T-helper 2 cell treated with Interferon-gamma antibody and Interleukin-4, amounts not matched to agents 5 μg/mL and 100 μg/mL, for 36 hours (primary cell): Measurements from ENCODE around the gene ANKRD11.

ENCODE experiments used
- DNase-seq: peaks from one replicate; pipeline ENCODE4 v3.0.0; 2021; ENCODE audit warnings: low spot score
- H3K27ac Mint-ChIP-seq: one replicate; pipeline ENCODE4 v1.8.0; 2021; ENCODE audit warnings: mild to moderate bottlenecking, mixed read lengths
- H3K27me3 Mint-ChIP-seq: one replicate; pipeline ENCODE4 v1.8.0; 2021; ENCODE audit warnings: low read depth, mixed read lengths
- H3K36me3 Mint-ChIP-seq: one replicate; pipeline ENCODE4 v1.8.0; 2021; ENCODE audit warnings: low read depth, mixed read lengths
- H3K4me1 Mint-ChIP-seq: one replicate; pipeline ENCODE4 v1.8.0; 2021; ENCODE audit warnings: low read depth, mixed read lengths
- H3K4me3 Mint-ChIP-seq: one replicate; pipeline ENCODE4 v1.8.0; 2022; ENCODE audit warnings: mild to moderate bottlenecking, moderate library complexity, mixed read lengths
- H3K9me3 Mint-ChIP-seq: one replicate; pipeline ENCODE4 v1.8.0; 2021; ENCODE audit warnings: mixed read lengths

ANKRD11 gene

GRCh38 chr16:89490439-89491237 lies at the start of gene ANKRD11:
Gene ANKRD11, minus strand, starts transcription at chr16:89490561. Its CDS starts 173,542 bp downstream, at chr16:89317019.
- Mint-ChIP-seq H3K4me1 (peaks cover 34% of the 10 kb centered on the region), H3K36me3 (peaks cover 22% of the 10 kb centered on the region), H3K27ac (peak within 1 kb of the TSS; percentile 95), H3K9me3 (no peaks in the 10 kb centered on the region), H3K4me3 (peak within 1 kb of the TSS; percentile 97), H3K27me3 (no peaks in the 10 kb centered on the region)
- DNase-seq: peak; percentile 99

GRCh38 chr16:89538286-89538685 lies 47.9 kb upstream of the ANKRD11 start:
- DNase-seq: no peak
- Mint-ChIP-seq H3K4me1 (peaks cover 14% of the 10 kb centered on the region), H3K4me3 (no peak overlapping the region), H3K9me3 (no peaks in the 10 kb centered on the region), H3K27me3 (no peaks in the 10 kb centered on the region), H3K36me3 (peaks cover 24% of the 10 kb centered on the region), H3K27ac (no peak overlapping the region)

GRCh38 chr16:89537549-89537925 lies 47.2 kb upstream of the ANKRD11 start:
- H3K9me3 Mint-ChIP-seq: no peaks in the 10 kb centered on the region
- H3K4me1 Mint-ChIP-seq: peaks cover 14% of the 10 kb centered on the region
- H3K27me3 Mint-ChIP-seq: no peaks in the 10 kb centered on the region
- H3K27ac Mint-ChIP-seq: no peak overlapping the region
- DNase-seq: no peak
- H3K4me3 Mint-ChIP-seq: no peak overlapping the region
- peaks cover 27% of the 10 kb centered on the region for H3K36me3 Mint-ChIP-seq

GRCh38 chr16:89536886-89537548 lies 46.7 kb upstream of the ANKRD11 start:
- Mint-ChIP-seq H3K27me3 (no peaks in the 10 kb centered on the region), H3K27ac (no peak overlapping the region), H3K9me3 (no peaks in the 10 kb centered on the region), H3K36me3 (peaks cover 29% of the 10 kb centered on the region), H3K4me3 (no peak overlapping the region), H3K4me1 (peaks cover 14% of the 10 kb centered on the region)
- DNase-seq: no peak

- Mint-ChIP-seq H3K9me3 (no peaks in the 10 kb centered on the region), H3K4me1 (peaks cover 14% of the 10 kb centered on the region), H3K27me3 (no peaks in the 10 kb centered on the region), H3K4me3 (no peak overlapping the region), H3K36me3 (peaks cover 29% of the 10 kb centered on the region), H3K27ac (no peak overlapping the region)
- no peak for DNase-seq
Observed at GRCh38 chr16:89536371-89536770, 46.0 kb upstream of the ANKRD11 start.

- H3K27ac Mint-ChIP-seq: peak overlapping the region; percentile 73
- peaks cover 14% of the 10 kb centered on the region for H3K4me1 Mint-ChIP-seq
- H3K27me3 Mint-ChIP-seq: no peaks in the 10 kb centered on the region
- peaks cover 29% of the 10 kb centered on the region for H3K36me3 Mint-ChIP-seq
- no peak for DNase-seq
- peak overlapping the region; percentile 6 for H3K4me3 Mint-ChIP-seq
- H3K9me3 Mint-ChIP-seq: no peaks in the 10 kb centered on the region
Observed at GRCh38 chr16:89534252-89534756, 43.9 kb upstream of the ANKRD11 start.

GRCh38 chr16:89531821-89532526 lies 41.6 kb upstream of the ANKRD11 start:
- Mint-ChIP-seq H3K4me1 (peaks cover 14% of the 10 kb centered on the region), H3K9me3 (no peaks in the 10 kb centered on the region), H3K4me3 (no peak overlapping the region), H3K36me3 (peaks cover 40% of the 10 kb centered on the region), H3K27me3 (no peaks in the 10 kb centered on the region), H3K27ac (no peak overlapping the region)
- DNase-seq: no peak

GRCh38 chr16:89530401-89531381 lies 40.3 kb upstream of the ANKRD11 start:
- peaks cover 14% of the 10 kb centered on the region for H3K4me1 Mint-ChIP-seq
- H3K9me3 Mint-ChIP-seq: no peaks in the 10 kb centered on the region
- H3K27me3 Mint-ChIP-seq: no peaks in the 10 kb centered on the region
- DNase-seq: no peak
- H3K4me3 Mint-ChIP-seq: no peak overlapping the region
- H3K36me3 Mint-ChIP-seq: peaks cover 49% of the 10 kb centered on the region
- H3K27ac Mint-ChIP-seq: no peak overlapping the region

GRCh38 chr16:89529097-89529496 lies 38.7 kb upstream of the ANKRD11 start:
- no peak overlapping the region for H3K4me3 Mint-ChIP-seq
- no peaks in the 10 kb centered on the region for H3K9me3 Mint-ChIP-seq
- H3K36me3 Mint-ChIP-seq: peaks cover 43% of the 10 kb centered on the region
- H3K27me3 Mint-ChIP-seq: no peaks in the 10 kb centered on the region
- peaks cover 3% of the 10 kb centered on the region for H3K4me1 Mint-ChIP-seq
- no peak overlapping the region for H3K27ac Mint-ChIP-seq
- DNase-seq: no peak

GRCh38 chr16:89525146-89525913 lies 35.0 kb upstream of the ANKRD11 start:
- Mint-ChIP-seq H3K36me3 (peaks cover 45% of the 10 kb centered on the region), H3K4me3 (no peak overlapping the region), H3K4me1 (peaks cover 2% of the 10 kb centered on the region), H3K9me3 (no peaks in the 10 kb centered on the region), H3K27ac (no peak overlapping the region), H3K27me3 (no peaks in the 10 kb centered on the region)
- DNase-seq: no peak

GRCh38 chr16:89523680-89524344 lies 33.5 kb upstream of the ANKRD11 start:
- Mint-ChIP-seq H3K4me1 (peaks cover 2% of the 10 kb centered on the region), H3K27me3 (no peaks in the 10 kb centered on the region), H3K27ac (no peak overlapping the region), H3K4me3 (no peak overlapping the region), H3K9me3 (no peaks in the 10 kb centered on the region), H3K36me3 (peaks cover 41% of the 10 kb centered on the region)
- DNase-seq: no peak

GRCh38 chr16:89522287-89522686 lies 31.9 kb upstream of the ANKRD11 start:
- no peaks in the 10 kb centered on the region for H3K27me3 Mint-ChIP-seq
- no peak for DNase-seq
- peaks cover 45% of the 10 kb centered on the region for H3K36me3 Mint-ChIP-seq
- H3K9me3 Mint-ChIP-seq: no peaks in the 10 kb centered on the region
- H3K4me1 Mint-ChIP-seq: peaks cover 2% of the 10 kb centered on the region
- H3K27ac Mint-ChIP-seq: no peak overlapping the region
- H3K4me3 Mint-ChIP-seq: no peak overlapping the region
